Retinal pigment epithelial cell (primary cell): ENCODE data around the gene TRPV6.

Experiments
- DNase-seq: peaks from one replicate; pipeline ENCODE4 v3.0.0-alpha.2; 2010; ENCODE audit warnings: low read depth
- H3K4me3 ChIP-seq: 2 replicates; pipeline ENCODE4 v1.5.1; 2011; ENCODE audit warnings: mild to moderate bottlenecking, low read length, control low read depth, moderate library complexity
- CTCF ChIP-seq: conservative IDR thresholded peaks from 2 replicates; pipeline ENCODE4 v1.5.1; 2011; ENCODE audit warnings: low read depth, low read length, control low read depth, inconsistent platforms

The TRPV6 gene

DNA sequence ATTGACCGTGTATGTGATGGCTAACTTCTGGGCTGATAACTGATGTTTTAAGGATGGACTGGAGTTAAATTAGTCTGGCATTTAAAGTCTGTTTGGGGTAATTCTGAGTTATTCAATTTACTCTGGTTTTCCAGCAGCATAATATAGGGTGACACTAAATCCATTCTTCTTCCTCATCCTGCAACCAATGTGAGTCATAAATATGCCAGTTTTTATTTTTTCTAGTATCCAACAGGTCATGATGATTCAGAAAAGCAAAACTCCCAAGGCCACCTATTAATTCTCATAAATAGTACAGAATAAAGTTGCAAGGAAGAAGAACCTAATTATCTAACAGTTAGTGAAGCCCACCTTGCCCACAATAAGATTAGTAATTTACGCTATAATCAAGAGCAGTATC is 38.2 kb downstream of the TRPV6 start:
- no peak overlapping the region for H3K4me3 ChIP-seq
- TF ChIP-seq CTCF: no peak
- no peak for DNase-seq

DNA sequence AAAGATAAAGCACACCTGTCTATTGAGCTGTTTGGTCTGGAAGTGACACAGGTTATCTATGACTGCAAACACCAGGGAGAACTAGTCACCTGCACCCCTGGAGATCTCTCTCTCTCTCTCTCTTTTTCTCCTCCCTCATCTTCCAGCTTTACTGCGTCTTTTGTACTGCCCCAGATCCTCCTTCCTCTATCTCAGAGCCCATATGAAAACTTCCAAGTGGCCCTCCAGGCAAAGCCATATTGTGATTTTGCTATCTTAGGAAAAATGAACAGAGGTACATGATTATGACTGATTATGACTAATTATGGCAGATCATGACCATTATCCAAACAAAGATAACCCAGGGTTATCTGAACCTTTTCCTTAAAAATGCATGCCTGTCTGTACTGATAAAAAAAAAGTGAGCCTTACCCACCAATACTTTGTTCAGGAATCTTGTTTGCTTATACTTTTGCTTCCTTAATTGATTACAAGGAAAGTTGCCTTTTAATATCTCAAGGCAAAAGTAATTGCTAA is 43.2 kb downstream of the TRPV6 start:
- no peak for TF ChIP-seq CTCF

GRCh38 chr7:142838461-142839213 is 46.9 kb downstream of the TRPV6 start:
- DNase-seq: no peak
- no peak overlapping the region for H3K4me3 ChIP-seq
- TF ChIP-seq CTCF: no peak

More for the DNA sequence above, 43.2 kb downstream of the TRPV6 start:
- no peak for DNase-seq
- H3K4me3 ChIP-seq: no peak overlapping the region

DNA sequence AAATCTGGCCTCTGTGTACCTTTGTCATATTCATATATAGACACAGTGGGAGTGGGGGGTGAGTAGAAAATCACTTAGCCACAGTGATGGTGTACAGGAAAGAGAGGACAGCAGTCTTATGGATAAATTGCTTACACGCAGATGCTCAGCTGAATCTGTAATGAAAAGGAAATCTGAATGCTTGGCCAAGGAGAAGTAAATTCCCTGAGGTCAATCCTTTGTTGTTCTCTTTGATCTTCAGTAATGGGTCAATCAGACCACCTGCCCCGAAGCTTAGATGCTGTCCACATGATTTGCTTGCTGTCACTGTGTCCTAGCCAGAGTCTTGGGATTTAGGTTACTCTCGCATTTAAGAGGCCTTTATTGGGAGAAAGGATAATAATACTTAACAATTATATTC is 49.1 kb downstream of the TRPV6 start:
- TF ChIP-seq CTCF: no peak
- no peak overlapping the region for H3K4me3 ChIP-seq
- no peak for DNase-seq

DNA sequence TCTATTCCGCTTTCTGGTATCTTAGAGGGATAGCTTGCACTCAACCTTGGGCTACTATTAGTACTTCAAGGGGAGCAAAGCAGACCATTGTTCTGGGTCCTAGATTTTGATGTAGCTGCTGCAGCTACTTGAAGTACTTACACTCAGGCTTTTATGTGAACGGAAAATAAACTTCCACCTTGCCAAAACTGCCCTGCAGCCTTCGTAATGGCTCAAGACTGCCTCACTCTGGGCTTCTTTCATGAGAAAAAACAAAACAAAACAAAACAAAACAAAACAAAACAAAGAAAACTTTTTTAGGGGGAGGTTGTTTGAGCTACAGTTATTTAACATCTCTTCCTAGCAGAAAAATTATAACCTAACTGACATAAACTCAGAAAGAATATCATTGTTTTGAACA is 50.1 kb downstream of the TRPV6 start:
- DNase-seq: no peak
- no peak overlapping the region for H3K4me3 ChIP-seq
- TF ChIP-seq CTCF: no peak

DNA sequence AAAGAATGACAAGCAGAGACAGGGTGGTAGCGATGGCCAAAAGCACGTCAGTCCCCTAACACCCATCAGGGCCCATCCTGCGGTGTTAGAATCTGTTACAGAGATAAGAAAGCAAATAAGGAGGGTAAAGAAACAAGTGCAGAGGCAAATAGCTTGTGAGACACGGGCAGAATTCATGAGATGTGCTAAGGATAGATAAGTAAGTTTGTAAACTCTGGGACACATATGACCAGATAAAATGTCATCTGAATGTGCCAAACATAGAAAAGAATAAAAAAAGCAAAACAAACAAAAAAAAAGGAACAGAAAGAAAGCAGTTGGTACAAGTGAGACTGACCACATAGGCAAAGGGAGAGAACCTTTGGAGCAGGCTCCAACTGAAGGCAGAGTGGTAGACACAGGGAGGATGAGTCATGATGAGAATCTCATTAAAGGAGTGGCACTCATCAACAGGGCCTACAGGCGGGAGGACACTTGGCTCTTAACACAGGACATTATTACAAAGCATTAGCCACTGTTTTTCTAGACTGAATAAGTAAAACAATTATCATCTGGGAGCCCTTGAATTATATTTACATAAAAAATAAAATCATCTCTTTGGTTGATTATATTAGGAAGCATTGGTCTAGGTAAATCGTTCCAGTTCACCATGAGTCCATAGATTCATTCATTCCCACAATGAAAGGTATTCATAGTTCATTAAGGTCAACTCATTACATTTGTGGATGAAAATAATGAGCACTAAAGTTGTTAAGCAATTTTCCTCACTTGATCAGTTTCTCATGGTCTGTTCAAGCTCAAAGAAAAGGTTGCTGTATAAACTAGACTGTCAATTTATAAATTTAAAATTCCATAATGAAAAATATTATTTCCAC is 52.1 kb downstream of the TRPV6 start:
- no peak for DNase-seq
- no peak overlapping the region for H3K4me3 ChIP-seq
- TF ChIP-seq CTCF: no peak
